Peyer's patch (tissue), 4 donors: Measurements from ENCODE around the gene PHF21B.

Experiments
- CTCF ChIP-seq, 6 experiments: fragments of 450-650 bp in 4 of 6; fragments of 200-600 bp in 2 of 6; sonication (generic) in 1 of 6; IDR thresholded peaks; one replicate each; pipeline ENCODE4 v1.5.1; 2017 to 2019; ENCODE audit warnings: antibody characterized with exemption in 6 of 6, mild to moderate bottlenecking in 3 of 6, moderate library complexity in 1 of 6
- POLR2A ChIP-seq, 2 donors: fragments of 450-650 bp; IDR thresholded peaks; one replicate each; pipeline ENCODE4 v1.5.1; 2017; ENCODE audit warnings: antibody characterized with exemption in 2 of 2, mild to moderate bottlenecking in 2 of 2, moderate library complexity in 2 of 2

GRCh38 chr22:44888491-44889254 is 121.1 kb downstream of the PHF21B start:
- no peak for TF ChIP-seq CTCF (IDR thresholded peaks at IDR 0.05)
- TF ChIP-seq POLR2A (IDR thresholded peaks at IDR 0.05), result no peak
